Caco-2 (cell line): ENCODE results near the gene ASF1A. TPM values are rescaled to one million over a fixed set of nuclear protein-coding genes. Genes with fewer than 3 reads are reported as not detected.

ENCODE experiments used
- BruUV-seq: library from RNA; stranded (reverse); fragments of 400-500 nt; replicated peaks from 2 replicates; lab custom pipeline; 2021; lab: Mats Ljungman, UMichigan
- CTCF ChIA-PET: fragments of 300-600 bp; sonication (Branson Sonifier 250); formaldehyde crosslinking; loops from one replicate; lab custom pipeline; 2022; ENCODE audit warnings: antibody characterized with exemption; lab: Charles Lee
- POLR2A ChIA-PET: fragments of 300-600 bp; sonication (Branson Sonifier 250); formaldehyde crosslinking; loops from one replicate; lab custom pipeline; 2022; ENCODE audit warnings: antibody characterized with exemption; lab: Charles Lee
- DNase-seq, 2 experiments: peaks; one replicate each; pipeline versions ENCODE4 v3.0.0 to v3.0.0-alpha.2; 2020 to 2022
- H3K27me3 ChIP-seq: replicated peaks from 2 replicates; pipeline ENCODE4 v1.6.0; 2011; ENCODE audit warnings: low read length; ENCODE audit not compliant: control insufficient read depth, insufficient read depth
- H3K36me3 ChIP-seq: 2 replicates; pipeline ENCODE4 v1.5.1; 2011; ENCODE audit warnings: low read length; ENCODE audit not compliant: control insufficient read depth, insufficient read depth
- H3K4me1 ChIP-seq: fragments of 250-450 bp; sonication (Bioruptor Pico); 2 replicates; pipeline ENCODE4 v1.5.1; 2020; ENCODE audit warnings: mild to moderate bottlenecking
- H3K4me3 ChIP-seq: 2 replicates; pipeline ENCODE4 v1.5.1; 2011; ENCODE audit warnings: low read depth, mild to moderate bottlenecking, control low read depth, low read length
- H3K9me3 ChIP-seq: fragments of 250-450 bp; sonication (Bioruptor Pico); 2 replicates; pipeline ENCODE4 v1.5.1; 2020; ENCODE audit warnings: mild to moderate bottlenecking, moderate library complexity
- H3K27ac Mint-ChIP-seq: one replicate; pipeline ENCODE4 v1.8.0; 2022; ENCODE audit warnings: mixed read lengths; ENCODE audit not compliant: unreplicated experiment
- H3K27me3 Mint-ChIP-seq: one replicate; pipeline ENCODE4 v1.8.0; 2022; ENCODE audit warnings: mixed read lengths; ENCODE audit not compliant: insufficient read depth, unreplicated experiment
- H3K36me3 Mint-ChIP-seq: one replicate; pipeline ENCODE4 v1.8.0; 2022; ENCODE audit warnings: mild to moderate bottlenecking, mixed read lengths; ENCODE audit not compliant: insufficient read depth, unreplicated experiment
- H3K4me1 Mint-ChIP-seq: one replicate; pipeline ENCODE4 v1.8.0; 2022; ENCODE audit warnings: low read depth, mixed read lengths; ENCODE audit not compliant: unreplicated experiment
- H3K4me3 Mint-ChIP-seq: one replicate; pipeline ENCODE4 v1.8.0; 2022; ENCODE audit warnings: mild to moderate bottlenecking, moderate library complexity, mixed read lengths; ENCODE audit not compliant: unreplicated experiment
- H3K9me3 Mint-ChIP-seq: one replicate; pipeline ENCODE4 v1.8.0; 2022; ENCODE audit warnings: mixed read lengths; ENCODE audit not compliant: unreplicated experiment
- intact Hi-C: fragments of 100-400 bp; cut with micrococcal nuclease; formaldehyde crosslinking; loops from one replicate; pipeline ENCODE4 v1.10.0; 2022; ENCODE audit not compliant: unreplicated experiment
- total RNA-seq: library from RNA; stranded (reverse); gene quantifications from 2 replicates; pipeline ENCODE4 v1.2.3, GENCODE V29; 2022
- TF ChIP-seq, protein P1 (sequence below), 2 experiments: fragments of 200-600 bp in 1 of 2; IDR thresholded peaks; 1 replicate in 1 of 2; 2 replicates in 1 of 2; pipeline versions ENCODE4 v1.5.1 to v1.8.0; 2011 to 2022; ENCODE audit warnings: antibody characterized with exemption in 1 of 2, control low read depth in 1 of 2, inconsistent platforms in 1 of 2, low read depth in 1 of 2, low read length in 1 of 2, mild to moderate bottlenecking in 1 of 2, moderate library complexity in 1 of 2; ENCODE audit not compliant: insufficient read depth in 1 of 2, severe bottlenecking in 1 of 2, unreplicated experiment in 1 of 2

Gene ASF1A
- total RNA-seq, 1 experiment from 2014 or later: 21.9 TPM

DNA sequence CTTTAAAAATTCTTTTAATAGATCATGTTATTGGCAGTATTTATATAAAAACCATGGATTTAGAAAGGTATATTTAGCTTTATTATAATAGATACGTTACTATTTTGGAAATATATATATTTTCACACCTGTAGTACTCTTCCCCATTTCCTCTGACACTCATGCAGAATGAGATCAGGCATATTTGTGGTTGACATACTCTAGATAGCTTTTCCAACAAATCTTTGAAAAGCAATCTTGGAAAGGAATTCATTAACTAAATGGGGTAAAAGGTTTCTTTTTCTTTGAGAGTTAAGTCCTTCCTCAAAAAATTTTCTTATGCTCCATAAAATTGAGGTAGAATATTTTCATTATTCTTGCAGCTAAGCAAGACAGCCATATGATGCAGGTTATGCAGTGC, 14.5 kb downstream of the ASF1A start:
- Histone ChIP-seq H3K27me3 (no peaks in the 10 kb centered on the region), H3K4me3 (no peak overlapping the region), H3K4me1 (no peaks in the 10 kb centered on the region), H3K9me3 (no peaks in the 10 kb centered on the region), H3K36me3 (no peaks in the 10 kb centered on the region)
- intact Hi-C loops: no loop called here
- TF ChIP-seq, protein P1, sequence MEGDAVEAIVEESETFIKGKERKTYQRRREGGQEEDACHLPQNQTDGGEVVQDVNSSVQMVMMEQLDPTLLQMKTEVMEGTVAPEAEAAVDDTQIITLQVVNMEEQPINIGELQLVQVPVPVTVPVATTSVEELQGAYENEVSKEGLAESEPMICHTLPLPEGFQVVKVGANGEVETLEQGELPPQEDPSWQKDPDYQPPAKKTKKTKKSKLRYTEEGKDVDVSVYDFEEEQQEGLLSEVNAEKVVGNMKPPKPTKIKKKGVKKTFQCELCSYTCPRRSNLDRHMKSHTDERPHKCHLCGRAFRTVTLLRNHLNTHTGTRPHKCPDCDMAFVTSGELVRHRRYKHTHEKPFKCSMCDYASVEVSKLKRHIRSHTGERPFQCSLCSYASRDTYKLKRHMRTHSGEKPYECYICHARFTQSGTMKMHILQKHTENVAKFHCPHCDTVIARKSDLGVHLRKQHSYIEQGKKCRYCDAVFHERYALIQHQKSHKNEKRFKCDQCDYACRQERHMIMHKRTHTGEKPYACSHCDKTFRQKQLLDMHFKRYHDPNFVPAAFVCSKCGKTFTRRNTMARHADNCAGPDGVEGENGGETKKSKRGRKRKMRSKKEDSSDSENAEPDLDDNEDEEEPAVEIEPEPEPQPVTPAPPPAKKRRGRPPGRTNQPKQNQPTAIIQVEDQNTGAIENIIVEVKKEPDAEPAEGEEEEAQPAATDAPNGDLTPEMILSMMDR (IDR thresholded peaks at IDR 0.05; ENCODE audit: insufficient read depth in 1 of 2, low read depth in 1 of 2, low read length in 1 of 2, severe bottlenecking in 1 of 2, unreplicated experiment in 1 of 2): no peak
- Mint-ChIP-seq H3K27me3 (no peaks in the 10 kb centered on the region), H3K9me3 (no peaks in the 10 kb centered on the region), H3K27ac (no peak overlapping the region), H3K4me1 (peaks cover 5% of the 10 kb centered on the region), H3K4me3 (no peak overlapping the region), H3K36me3 (peaks cover 52% of the 10 kb centered on the region)
- POLR2A ChIA-PET: no interaction called here
- no peak for DNase-seq
- BruUV-seq: no TSS peak
- CTCF ChIA-PET: no interaction called here

DNA sequence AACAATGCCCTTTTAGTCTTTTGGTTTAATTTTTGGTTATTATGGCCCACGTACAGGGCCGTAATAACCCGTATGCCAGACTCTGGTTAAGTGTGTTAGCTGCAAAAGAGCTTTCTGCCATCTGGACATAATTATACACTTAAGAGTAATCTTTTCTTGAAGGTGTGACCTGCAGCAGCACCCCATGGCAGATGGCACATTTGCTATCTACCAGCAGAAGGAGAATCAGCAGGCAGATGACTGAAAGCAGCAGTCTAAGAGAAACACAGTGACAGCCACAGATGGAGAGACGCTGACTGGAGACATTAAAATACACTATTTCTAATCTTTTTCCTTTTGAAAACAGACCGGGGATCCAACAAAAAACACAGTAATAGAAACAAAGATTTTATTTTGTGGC, 18.7 kb downstream of the ASF1A start:
- Mint-ChIP-seq H3K4me1 (no peaks in the 10 kb centered on the region), H3K9me3 (no peaks in the 10 kb centered on the region), H3K36me3 (peaks cover 39% of the 10 kb centered on the region), H3K4me3 (no peak overlapping the region), H3K27ac (no peak overlapping the region), H3K27me3 (no peaks in the 10 kb centered on the region)
- CTCF ChIA-PET: no interaction called here
- Histone ChIP-seq H3K36me3 (no peaks in the 10 kb centered on the region), H3K4me3 (no peak overlapping the region), H3K27me3 (no peaks in the 10 kb centered on the region), H3K4me1 (peaks cover 7% of the 10 kb centered on the region), H3K9me3 (no peaks in the 10 kb centered on the region)
- intact Hi-C loops: no loop called here
- no TSS peak for BruUV-seq
- POLR2A ChIA-PET: no interaction called here
- TF ChIP-seq, protein P1 (IDR thresholded peaks at IDR 0.05; ENCODE audit: insufficient read depth in 1 of 2, low read depth in 1 of 2, low read length in 1 of 2, severe bottlenecking in 1 of 2, unreplicated experiment in 1 of 2): no peak
- DNase-seq: no peak

DNA sequence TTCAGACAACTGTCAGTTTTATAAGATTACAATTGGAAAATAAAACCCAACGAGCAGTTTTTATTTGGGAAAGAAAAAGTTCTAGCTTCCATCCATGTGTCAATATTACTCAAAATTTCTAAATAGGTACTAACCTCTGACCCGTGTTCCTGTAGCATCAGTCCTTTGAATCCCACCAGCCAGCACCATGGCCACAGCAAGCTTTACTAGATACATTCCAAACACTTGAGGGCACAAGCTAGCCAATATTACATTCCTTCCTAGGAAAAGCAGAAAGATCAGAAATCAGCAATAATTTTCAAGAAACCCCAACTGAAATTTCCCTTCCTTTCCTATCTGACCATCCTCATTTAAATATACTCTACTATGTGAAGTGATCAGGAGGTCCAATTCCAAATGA, 19.2 kb downstream of the ASF1A start:
- intact Hi-C loops: no loop called here
- H3K4me3 Mint-ChIP-seq: no peak overlapping the region
- H3K36me3 ChIP-seq: no peaks in the 10 kb centered on the region
- BruUV-seq: no TSS peak
- H3K36me3 Mint-ChIP-seq: peaks cover 41% of the 10 kb centered on the region
- ChIA-PET CTCF (interaction anchor here (0.6 kb wide), 1 partner anchor 114 kb away, joined by 4 read pairs; no protein-coding TSS in a partner anchor), POLR2A (no interaction called here)
- H3K27me3 Mint-ChIP-seq: no peaks in the 10 kb centered on the region
- H3K27ac Mint-ChIP-seq: no peak overlapping the region
- TF ChIP-seq, protein P1 (IDR thresholded peaks at IDR 0.05; ENCODE audit: insufficient read depth in 1 of 2, low read depth in 1 of 2, low read length in 1 of 2, severe bottlenecking in 1 of 2, unreplicated experiment in 1 of 2): no peak
- no peaks in the 10 kb centered on the region for H3K9me3 ChIP-seq
- peaks cover 7% of the 10 kb centered on the region for H3K4me1 ChIP-seq
- DNase-seq: no peak
- no peaks in the 10 kb centered on the region for H3K4me1 Mint-ChIP-seq
- H3K9me3 Mint-ChIP-seq: no peaks in the 10 kb centered on the region
- H3K27me3 ChIP-seq: no peaks in the 10 kb centered on the region
- H3K4me3 ChIP-seq: no peak overlapping the region
